ENCODE data around the gene GCLC. TPM values are rescaled to one million over a fixed set of nuclear protein-coding genes. Genes with fewer than 3 reads are reported as not detected.
A peak's percentile ranks its signal among the peaks of the same experiment; 100 is the strongest.

GCLC gene
- total RNA-seq, 6 experiments from 2014 or later, result 10.6 to 18.1 (median 16.0) TPM

GRCh38 chr6:53529324-53530036, 15.4 kb downstream of the GCLC start:
- Mint-ChIP-seq H3K9me3 (no peaks in the 10 kb centered on the region), H3K27ac (no peak overlapping the region), H3K36me3 (ENCODE audit: low read depth) (no peaks in the 10 kb centered on the region), H3K27me3 (ENCODE audit: insufficient read depth) (peaks cover 5% of the 10 kb centered on the region; the same call in 1 of the 2 replicates), H3K4me1 (ENCODE audit: low read depth) (peaks cover 66% of the 10 kb centered on the region), H3K4me3 (no peak overlapping the region)
- no peak for TF ChIP-seq CTCF (IDR thresholded peaks at IDR 0.05)
- no peak for DNase-seq

GRCh38 chr6:53528107-53528506, 16.8 kb downstream of the GCLC start:
- no peaks in the 10 kb centered on the region for H3K36me3 Mint-ChIP-seq (ENCODE audit: low read depth)
- H3K9me3 Mint-ChIP-seq, result no peaks in the 10 kb centered on the region
- no peak overlapping the region for H3K27ac Mint-ChIP-seq
- TF ChIP-seq CTCF (IDR thresholded peaks at IDR 0.05), result no peak
- no peak overlapping the region for H3K4me3 Mint-ChIP-seq
- peaks cover 5% of the 10 kb centered on the region; the same call in 1 of the 2 replicates for H3K27me3 Mint-ChIP-seq (ENCODE audit: insufficient read depth)
- H3K4me1 Mint-ChIP-seq (ENCODE audit: low read depth), result peaks cover 78% of the 10 kb centered on the region
- DNase-seq, result no peak

GRCh38 chr6:53527249-53527765, 17.6 kb downstream of the GCLC start:
- H3K27me3 Mint-ChIP-seq (ENCODE audit: insufficient read depth), result peaks cover 5% of the 10 kb centered on the region; the same call in 1 of the 2 replicates
- H3K9me3 Mint-ChIP-seq, result no peaks in the 10 kb centered on the region
- no peak overlapping the region for H3K4me3 Mint-ChIP-seq
- H3K4me1 Mint-ChIP-seq (ENCODE audit: low read depth), result peaks cover 78% of the 10 kb centered on the region
- no peak for TF ChIP-seq CTCF (IDR thresholded peaks at IDR 0.05)
- no peaks in the 10 kb centered on the region for H3K36me3 Mint-ChIP-seq (ENCODE audit: low read depth)
- no peak for DNase-seq
- no peak overlapping the region for H3K27ac Mint-ChIP-seq

- no peak overlapping the region for H3K4me3 Mint-ChIP-seq
- H3K9me3 Mint-ChIP-seq, result no peaks in the 10 kb centered on the region
- peak overlapping the region; percentile 11; the same call in 1 of the 2 replicates for H3K27ac Mint-ChIP-seq
- H3K36me3 Mint-ChIP-seq (ENCODE audit: low read depth), result no peaks in the 10 kb centered on the region
- TF ChIP-seq CTCF (IDR thresholded peaks at IDR 0.05), result no peak
- peaks cover 66% of the 10 kb centered on the region for H3K4me1 Mint-ChIP-seq (ENCODE audit: low read depth)
- no peak for DNase-seq
- H3K27me3 Mint-ChIP-seq (ENCODE audit: insufficient read depth), result no peaks in the 10 kb centered on the region
Measured at GRCh38 chr6:53526000-53526399, 18.9 kb downstream of the GCLC start.

- H3K9me3 Mint-ChIP-seq, result no peaks in the 10 kb centered on the region
- TF ChIP-seq CTCF (IDR thresholded peaks at IDR 0.05), result no peak
- no peaks in the 10 kb centered on the region for H3K27me3 Mint-ChIP-seq (ENCODE audit: insufficient read depth)
- peak overlapping the region; percentile 49; the same call in 1 of the 2 replicates for H3K4me3 Mint-ChIP-seq
- no peaks in the 10 kb centered on the region for H3K36me3 Mint-ChIP-seq (ENCODE audit: low read depth)
- H3K4me1 Mint-ChIP-seq (ENCODE audit: low read depth), result peaks cover 50% of the 10 kb centered on the region
- peak; percentile 73 for DNase-seq
- H3K27ac Mint-ChIP-seq, result peak overlapping the region; percentile 83
Measured at GRCh38 chr6:53524455-53524815, 20.5 kb downstream of the GCLC start.
